Bronchial epithelial cell (primary cell): ENCODE results near the gene PDE4B. TPM values are rescaled to one million over a fixed set of nuclear protein-coding genes. Genes with fewer than 3 reads are reported as not detected.

Experiments
- DNase-seq: peaks from one replicate; pipeline ENCODE4 v3.0.0-alpha.2; 2010; ENCODE audit warnings: low read depth
- FAIRE-seq: peaks from 2 replicates; lab custom pipeline; 2011; peaks lifted over from hg19 to GRCh38; lab: Jason Lieb, UNC
- H3K27me3 ChIP-seq: 2 replicates; pipeline ENCODE4 v1.5.1; 2011; ENCODE audit warnings: low read length; ENCODE audit not compliant: control insufficient read depth, insufficient read depth
- H3K36me3 ChIP-seq: 2 replicates; pipeline ENCODE4 v1.5.1; 2011; ENCODE audit warnings: low read length; ENCODE audit not compliant: control insufficient read depth, insufficient read depth
- H3K4me3 ChIP-seq: 2 replicates; pipeline ENCODE4 v1.5.1; 2011; ENCODE audit warnings: mild to moderate bottlenecking, low read depth, low read length, control low read depth
- total RNA-seq: library from RNA; depleted of rRNA; stranded (reverse); fragments of >200 nt; gene quantifications from 2 replicates; pipeline ENCODE4 v1.2.1, GENCODE V29; 2014
- TF ChIP-seq, protein P1 (sequence below): IDR thresholded peaks from 2 replicates; pipeline ENCODE4 v1.5.1; 2011; ENCODE audit warnings: mild to moderate bottlenecking, moderate library complexity, low read length, control low read depth, inconsistent platforms; ENCODE audit not compliant: insufficient read depth, severe bottlenecking

The PDE4B gene
- total RNA-seq, 1 donor from 2014 or later: 0.26 TPM

- FAIRE-seq: no peak
- no peaks in the 10 kb centered on the region for H3K36me3 ChIP-seq
- no peak overlapping the region for H3K4me3 ChIP-seq
- H3K27me3 ChIP-seq: no peaks in the 10 kb centered on the region
- DNase-seq: no peak
- TF ChIP-seq, protein P1, sequence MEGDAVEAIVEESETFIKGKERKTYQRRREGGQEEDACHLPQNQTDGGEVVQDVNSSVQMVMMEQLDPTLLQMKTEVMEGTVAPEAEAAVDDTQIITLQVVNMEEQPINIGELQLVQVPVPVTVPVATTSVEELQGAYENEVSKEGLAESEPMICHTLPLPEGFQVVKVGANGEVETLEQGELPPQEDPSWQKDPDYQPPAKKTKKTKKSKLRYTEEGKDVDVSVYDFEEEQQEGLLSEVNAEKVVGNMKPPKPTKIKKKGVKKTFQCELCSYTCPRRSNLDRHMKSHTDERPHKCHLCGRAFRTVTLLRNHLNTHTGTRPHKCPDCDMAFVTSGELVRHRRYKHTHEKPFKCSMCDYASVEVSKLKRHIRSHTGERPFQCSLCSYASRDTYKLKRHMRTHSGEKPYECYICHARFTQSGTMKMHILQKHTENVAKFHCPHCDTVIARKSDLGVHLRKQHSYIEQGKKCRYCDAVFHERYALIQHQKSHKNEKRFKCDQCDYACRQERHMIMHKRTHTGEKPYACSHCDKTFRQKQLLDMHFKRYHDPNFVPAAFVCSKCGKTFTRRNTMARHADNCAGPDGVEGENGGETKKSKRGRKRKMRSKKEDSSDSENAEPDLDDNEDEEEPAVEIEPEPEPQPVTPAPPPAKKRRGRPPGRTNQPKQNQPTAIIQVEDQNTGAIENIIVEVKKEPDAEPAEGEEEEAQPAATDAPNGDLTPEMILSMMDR: no peak
These were observed 243.0 kb downstream of the PDE4B start for GRCh38 chr1:66035616-66036245.

DNA sequence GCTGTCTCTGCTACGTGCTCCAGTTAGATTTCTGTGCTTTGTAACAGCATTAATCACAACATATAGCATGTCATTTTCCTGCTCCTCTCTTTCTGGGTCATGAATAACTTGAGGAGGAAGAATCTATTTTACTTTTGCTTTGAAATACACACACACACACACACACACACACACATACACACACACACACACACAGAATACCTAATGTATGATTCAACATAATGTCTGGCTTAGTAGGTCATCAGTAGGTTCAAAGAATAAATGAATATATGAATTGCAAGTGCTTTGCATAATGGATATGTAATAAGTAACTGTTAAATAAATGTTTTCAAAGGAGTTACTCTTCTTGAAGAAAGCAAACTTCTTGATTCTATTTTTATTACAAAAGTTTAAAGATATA is 249.0 kb downstream of the PDE4B start:
- FAIRE-seq (no peak), DNase-seq (peak; percentile 1)
- Histone ChIP-seq H3K4me3 (no peak overlapping the region), H3K27me3 (no peaks in the 10 kb centered on the region), H3K36me3 (no peaks in the 10 kb centered on the region)
- TF ChIP-seq, protein P1: no peak

GRCh38 chr1:66043186-66043585 is 250.5 kb downstream of the PDE4B start:
- TF ChIP-seq, protein P1: no peak
- Histone ChIP-seq H3K36me3 (no peaks in the 10 kb centered on the region), H3K4me3 (no peak overlapping the region), H3K27me3 (no peaks in the 10 kb centered on the region)
- DNase-seq (no peak), FAIRE-seq (no peak)

DNA sequence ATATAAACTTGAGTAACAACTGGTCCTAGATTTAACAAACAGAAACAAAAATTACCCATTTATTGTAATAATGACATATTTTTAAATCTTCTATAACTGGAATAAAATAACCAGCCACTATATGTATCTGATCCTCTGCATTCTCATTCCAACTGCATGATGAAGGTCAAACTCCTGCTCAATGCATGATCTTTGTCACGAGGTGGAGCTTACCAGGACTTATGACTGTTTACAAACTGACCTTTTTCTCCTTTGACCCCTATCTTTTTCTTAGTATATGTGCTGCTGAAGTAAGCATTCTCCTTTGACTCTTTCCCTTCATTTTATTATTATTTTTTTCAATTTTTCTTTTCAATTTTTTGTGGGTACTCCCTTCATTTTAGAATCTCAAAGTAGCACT is 252.2 kb downstream of the PDE4B start:
- TF ChIP-seq, protein P1: no peak
- no peak for FAIRE-seq
- Histone ChIP-seq H3K36me3 (no peaks in the 10 kb centered on the region), H3K27me3 (no peaks in the 10 kb centered on the region), H3K4me3 (no peak overlapping the region)
- no peak for DNase-seq

GRCh38 chr1:66046415-66046814 is 253.7 kb downstream of the PDE4B start:
- TF ChIP-seq, protein P1: no peak
- DNase-seq: no peak
- Histone ChIP-seq H3K27me3 (no peaks in the 10 kb centered on the region), H3K4me3 (no peak overlapping the region), H3K36me3 (no peaks in the 10 kb centered on the region)
- FAIRE-seq: no peak

DNA sequence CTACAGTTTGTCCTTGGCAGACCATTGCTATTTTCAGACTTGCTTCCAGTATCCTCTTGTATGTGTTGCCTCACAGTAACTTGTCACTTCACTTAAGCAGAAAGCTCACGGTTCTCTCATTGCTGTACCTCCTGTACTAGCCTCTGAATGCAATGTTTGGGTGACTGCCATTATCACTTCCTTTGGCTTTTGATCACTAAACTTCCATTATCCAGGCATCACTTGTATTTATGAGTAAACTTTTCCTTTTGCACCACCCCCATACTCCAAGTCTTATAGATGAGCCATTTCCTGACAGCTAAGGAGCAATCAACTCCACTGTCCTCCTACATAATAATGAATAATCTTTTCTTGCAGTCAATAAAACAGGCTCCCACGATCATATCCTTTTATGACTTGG is 255.3 kb downstream of the PDE4B start:
- Histone ChIP-seq H3K36me3 (no peaks in the 10 kb centered on the region), H3K4me3 (no peak overlapping the region), H3K27me3 (no peaks in the 10 kb centered on the region)
- no peak for FAIRE-seq
- no peak for DNase-seq
- TF ChIP-seq, protein P1: no peak
